ENCODE data around the gene SCG5.

Gene SCG5

DNA sequence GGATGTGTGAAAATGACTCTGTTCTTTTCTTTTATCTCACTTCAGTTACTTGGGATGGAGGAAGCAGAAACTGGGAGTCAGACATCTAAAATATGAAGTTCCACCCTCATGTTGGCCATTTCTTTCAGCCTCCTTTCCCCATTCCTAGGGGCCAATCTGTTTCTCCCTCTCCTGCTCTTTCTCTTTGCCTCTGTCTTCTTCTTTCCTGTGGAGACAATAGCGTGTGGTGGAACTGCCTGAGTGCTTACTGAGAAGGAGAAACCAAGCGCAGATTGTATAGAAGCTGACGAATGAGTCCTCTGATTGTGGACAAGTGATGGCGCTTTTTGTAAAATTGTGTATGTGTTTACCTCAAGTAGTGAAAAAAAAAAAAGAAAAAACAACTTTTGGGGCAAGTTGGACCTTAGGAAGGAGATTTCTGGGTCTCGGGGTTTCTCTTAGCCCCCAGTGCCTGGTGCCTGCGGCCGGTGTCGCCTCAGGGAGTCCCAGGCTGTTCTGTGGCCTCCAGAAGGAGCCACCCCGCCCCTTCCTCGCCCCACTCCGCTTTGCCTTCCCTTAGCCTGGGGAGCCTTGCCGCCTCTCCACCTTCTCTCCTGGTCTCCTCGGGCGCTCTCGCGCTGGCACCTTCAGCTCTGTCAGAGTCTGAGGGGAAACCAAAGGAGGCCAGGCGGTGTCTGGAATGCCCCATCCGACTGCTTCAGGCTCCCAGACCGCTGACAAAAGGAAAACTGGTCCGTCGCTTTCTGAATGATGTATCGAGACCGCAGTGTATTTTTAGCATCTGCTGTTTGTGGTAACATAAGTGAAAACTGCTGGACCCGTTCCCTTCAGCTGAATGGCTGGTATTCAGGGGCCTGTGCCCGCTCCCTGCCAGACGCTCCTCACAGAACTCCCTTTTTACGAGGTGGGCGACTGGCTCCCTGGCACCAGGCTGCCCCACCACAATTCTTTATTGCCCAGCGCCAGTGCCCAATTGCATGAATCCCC is 30.1 kb downstream of the SCG5 start:
- in situ Hi-C loops (cut with HindIII; ENCODE audit: low sequenced_read_pairs) = no loop called here
- TF ChIP-seq, protein P1, sequence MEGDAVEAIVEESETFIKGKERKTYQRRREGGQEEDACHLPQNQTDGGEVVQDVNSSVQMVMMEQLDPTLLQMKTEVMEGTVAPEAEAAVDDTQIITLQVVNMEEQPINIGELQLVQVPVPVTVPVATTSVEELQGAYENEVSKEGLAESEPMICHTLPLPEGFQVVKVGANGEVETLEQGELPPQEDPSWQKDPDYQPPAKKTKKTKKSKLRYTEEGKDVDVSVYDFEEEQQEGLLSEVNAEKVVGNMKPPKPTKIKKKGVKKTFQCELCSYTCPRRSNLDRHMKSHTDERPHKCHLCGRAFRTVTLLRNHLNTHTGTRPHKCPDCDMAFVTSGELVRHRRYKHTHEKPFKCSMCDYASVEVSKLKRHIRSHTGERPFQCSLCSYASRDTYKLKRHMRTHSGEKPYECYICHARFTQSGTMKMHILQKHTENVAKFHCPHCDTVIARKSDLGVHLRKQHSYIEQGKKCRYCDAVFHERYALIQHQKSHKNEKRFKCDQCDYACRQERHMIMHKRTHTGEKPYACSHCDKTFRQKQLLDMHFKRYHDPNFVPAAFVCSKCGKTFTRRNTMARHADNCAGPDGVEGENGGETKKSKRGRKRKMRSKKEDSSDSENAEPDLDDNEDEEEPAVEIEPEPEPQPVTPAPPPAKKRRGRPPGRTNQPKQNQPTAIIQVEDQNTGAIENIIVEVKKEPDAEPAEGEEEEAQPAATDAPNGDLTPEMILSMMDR (IDR thresholded peaks at IDR 0.05; ENCODE audit: low read depth, low read length, missing control alignments) = no peak
- no peak overlapping the region for H3K4me3 ChIP-seq (ENCODE audit: low read depth, low read length)
- no peak for DNase-seq (ENCODE audit: low read depth)

DNA sequence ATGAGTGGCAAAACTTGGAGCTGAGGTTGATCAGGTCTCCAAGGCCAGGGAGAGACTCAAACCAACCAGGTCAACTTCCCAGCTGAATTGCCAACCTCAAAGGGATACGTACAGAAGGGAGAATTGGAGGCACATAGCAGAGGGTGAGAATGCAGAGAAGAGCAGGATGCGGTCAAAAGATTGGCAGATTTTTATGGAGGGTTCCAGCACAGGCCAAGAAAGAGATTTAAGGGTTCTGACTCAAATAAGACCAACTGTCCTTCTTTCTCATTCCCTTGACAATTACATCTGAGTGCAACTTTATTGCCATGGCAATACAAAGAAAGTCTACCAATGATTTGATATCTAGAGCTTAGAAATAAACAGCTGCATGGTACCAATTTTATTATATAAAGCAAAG is 33.2 kb downstream of the SCG5 start:
- TF ChIP-seq, protein P1 (IDR thresholded peaks at IDR 0.05; ENCODE audit: low read depth, low read length, missing control alignments) = no peak
- no peak overlapping the region for H3K4me3 ChIP-seq (ENCODE audit: low read depth, low read length)
- no peak for DNase-seq (ENCODE audit: low read depth)
- in situ Hi-C loops (cut with HindIII; ENCODE audit: low sequenced_read_pairs) = no loop called here

DNA sequence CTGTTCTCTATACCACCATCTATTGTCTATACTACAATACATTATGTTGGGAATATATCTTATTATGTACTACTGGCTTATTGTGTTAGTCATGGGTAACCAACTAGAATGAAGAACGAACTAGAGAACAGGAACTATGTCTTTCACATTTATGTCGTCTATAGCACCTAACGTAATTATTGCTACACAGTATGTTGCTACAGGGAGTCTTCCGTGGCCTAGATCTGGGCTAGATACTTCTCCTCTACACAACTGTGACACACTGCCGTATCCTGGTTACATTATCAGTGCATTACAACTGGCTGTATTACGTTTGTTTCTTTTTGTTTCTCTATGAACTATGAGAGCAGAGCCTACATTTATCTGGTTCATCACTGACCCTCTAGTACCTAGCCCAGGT is 34.0 kb downstream of the SCG5 start:
- no peak overlapping the region for H3K4me3 ChIP-seq (ENCODE audit: low read depth, low read length)
- no peak for DNase-seq (ENCODE audit: low read depth)
- in situ Hi-C loops (cut with HindIII; ENCODE audit: low sequenced_read_pairs) = no loop called here
- TF ChIP-seq, protein P1 (IDR thresholded peaks at IDR 0.05; ENCODE audit: low read depth, low read length, missing control alignments) = no peak

DNA sequence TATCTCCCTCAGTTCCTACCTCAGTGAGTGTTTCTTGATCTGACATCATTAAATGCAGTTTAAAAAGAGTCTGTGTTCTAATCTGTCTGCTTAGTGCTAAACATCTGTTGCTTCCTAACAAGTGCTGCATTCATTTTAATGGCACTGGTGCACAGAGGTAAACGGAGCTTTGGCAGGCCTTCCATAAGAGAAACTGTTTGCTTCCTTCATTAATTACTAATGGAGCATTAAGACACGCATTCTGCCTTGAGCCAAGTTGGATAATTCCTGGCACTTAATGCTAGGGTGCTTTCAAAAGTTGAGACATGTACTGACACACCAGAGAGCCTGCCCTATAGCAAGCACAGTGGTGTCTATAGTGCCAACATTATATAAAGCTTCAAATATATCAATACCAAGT is 34.7 kb downstream of the SCG5 start:
- TF ChIP-seq, protein P1 (IDR thresholded peaks at IDR 0.05; ENCODE audit: low read depth, low read length, missing control alignments) = no peak
- in situ Hi-C loops (cut with HindIII; ENCODE audit: low sequenced_read_pairs) = no loop called here
- no peak overlapping the region for H3K4me3 ChIP-seq (ENCODE audit: low read depth, low read length)
- DNase-seq (ENCODE audit: low read depth) = no peak

DNA sequence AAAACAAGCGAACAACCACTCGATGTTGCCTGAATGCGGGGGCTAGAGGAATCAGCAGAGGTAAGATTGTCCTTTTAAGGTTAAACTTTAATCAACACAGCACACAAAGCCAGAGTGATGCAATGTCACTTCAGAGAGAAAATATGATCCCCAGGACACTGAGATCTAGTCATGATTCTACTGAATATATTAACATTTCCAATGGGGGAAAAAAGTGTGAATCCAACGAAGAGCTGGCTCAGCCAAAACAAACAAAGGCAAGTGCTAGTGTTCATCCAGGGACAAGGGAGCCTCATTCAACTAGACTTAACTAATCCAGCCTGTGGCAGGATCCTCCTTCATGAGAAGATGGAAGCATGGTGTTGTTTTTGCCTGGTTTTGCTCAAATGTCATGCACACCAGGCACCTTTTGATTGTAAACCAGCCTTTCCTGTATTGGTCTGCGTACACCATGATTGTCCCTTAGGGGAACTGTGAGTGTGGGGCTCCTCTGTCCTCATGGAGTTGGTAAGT is 35.8 kb downstream of the SCG5 start:
- no peak overlapping the region for H3K4me3 ChIP-seq (ENCODE audit: low read depth, low read length)
- TF ChIP-seq, protein P1 (IDR thresholded peaks at IDR 0.05; ENCODE audit: low read depth, low read length, missing control alignments) = no peak
- in situ Hi-C loops (cut with HindIII; ENCODE audit: low sequenced_read_pairs) = no loop called here
- no peak for DNase-seq (ENCODE audit: low read depth)

DNA sequence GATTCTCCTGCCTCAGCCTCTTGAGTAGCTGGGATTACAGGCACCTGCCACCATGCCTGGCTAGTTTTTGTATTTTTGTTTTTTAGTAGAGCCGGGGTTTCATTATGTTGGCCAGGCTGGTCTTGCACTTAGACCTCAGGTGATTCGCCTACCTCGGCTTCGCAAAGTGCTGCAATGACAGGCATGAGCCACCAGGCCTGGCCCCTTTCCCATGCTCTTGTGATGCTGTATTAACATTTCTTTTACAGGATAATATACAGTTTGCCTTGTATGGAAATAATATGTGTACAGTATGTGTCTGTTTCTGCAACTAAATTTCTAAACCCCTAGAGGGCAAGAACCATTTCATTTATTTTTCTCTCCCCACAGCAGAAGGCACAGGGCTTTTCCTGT is 37.8 kb downstream of the SCG5 start:
- DNase-seq (ENCODE audit: low read depth) = no peak
- H3K4me3 ChIP-seq (ENCODE audit: low read depth, low read length) = no peak overlapping the region
- in situ Hi-C loops (cut with HindIII; ENCODE audit: low sequenced_read_pairs) = no loop called here
- TF ChIP-seq, protein P1 (IDR thresholded peaks at IDR 0.05; ENCODE audit: low read depth, low read length, missing control alignments) = no peak

All from astrocyte of the cerebellum (primary cell).